ENCODE data around the gene HOGA1.

Gene HOGA1

DNA sequence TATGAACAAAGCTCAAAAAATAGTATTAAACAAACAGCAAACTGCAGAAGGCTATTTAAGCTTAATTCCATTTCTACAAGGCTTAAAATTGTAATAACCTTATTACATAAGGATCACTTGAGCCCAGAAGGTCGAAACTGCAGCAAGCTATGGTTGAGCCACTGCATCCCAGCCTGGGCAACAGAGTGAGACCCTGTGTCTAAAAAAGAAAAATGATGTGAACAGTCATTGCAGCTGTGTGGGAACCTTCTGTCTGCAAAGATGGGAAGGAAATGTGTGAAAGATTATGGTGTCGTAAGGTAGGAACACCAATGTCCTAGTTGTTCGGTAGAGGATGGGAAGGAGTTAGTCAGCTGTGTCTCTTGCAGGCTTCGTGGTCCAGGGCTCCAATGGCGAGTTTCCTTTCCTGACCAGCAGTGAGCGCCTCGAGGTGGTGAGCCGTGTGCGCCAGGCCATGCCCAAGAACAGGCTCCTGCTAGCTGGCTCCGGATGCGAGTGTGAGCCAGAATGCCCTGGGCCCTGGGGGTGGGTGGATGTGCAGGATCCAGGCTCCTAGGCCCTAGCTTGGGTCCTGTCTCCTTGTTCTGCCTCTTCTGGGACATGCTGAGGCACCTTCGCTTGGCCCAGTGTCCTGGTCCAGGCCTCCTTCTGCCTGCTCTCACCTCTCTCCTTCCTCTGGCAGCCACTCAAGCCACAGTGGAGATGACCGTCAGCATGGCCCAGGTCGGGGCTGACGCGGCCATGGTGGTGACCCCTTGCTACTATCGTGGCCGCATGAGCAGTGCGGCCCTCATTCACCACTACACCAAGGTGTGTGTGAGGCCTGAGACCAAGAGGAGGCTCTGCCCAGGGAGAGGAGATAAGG lies 14.4 kb downstream of the HOGA1 start:
- no peaks in the 10 kb centered on the region for H3K4me1 Mint-ChIP-seq
- H3K27me3 Mint-ChIP-seq: no peaks in the 10 kb centered on the region
- H3K9me3 Mint-ChIP-seq: no peaks in the 10 kb centered on the region
- no peak overlapping the region for H3K4me3 Mint-ChIP-seq
- no peak for DNase-seq (ENCODE audit: low spot score in 2 of 2)
- no peak overlapping the region for H3K27ac Mint-ChIP-seq
- no peak for ATAC-seq (ENCODE audit: low read depth)
- no peaks in the 10 kb centered on the region for H3K36me3 Mint-ChIP-seq

DNA sequence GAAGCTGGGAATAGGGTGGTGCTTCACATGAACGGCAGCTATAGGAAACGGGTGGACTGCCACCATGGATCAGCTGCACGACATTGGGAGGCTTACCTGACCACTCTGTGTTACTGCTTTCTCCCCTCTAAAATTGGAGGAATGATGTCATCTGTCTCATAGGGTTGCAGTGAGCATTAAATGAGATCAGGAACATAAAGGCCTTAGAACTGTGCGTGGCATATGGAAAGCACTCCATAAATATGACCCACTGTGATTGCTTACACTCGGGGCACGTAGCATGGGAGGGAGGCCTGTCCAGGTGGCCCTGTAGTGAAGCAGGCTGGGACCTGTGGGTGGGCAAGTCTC lies 15.1 kb downstream of the HOGA1 start:
- H3K4me3 Mint-ChIP-seq: no peak overlapping the region
- ATAC-seq (ENCODE audit: low read depth) (no peak), DNase-seq (ENCODE audit: low spot score in 2 of 2) (no peak)
- H3K4me1 Mint-ChIP-seq: no peaks in the 10 kb centered on the region
- H3K27ac Mint-ChIP-seq: no peak overlapping the region
- no peaks in the 10 kb centered on the region for H3K36me3 Mint-ChIP-seq
- H3K27me3 Mint-ChIP-seq: no peaks in the 10 kb centered on the region
- H3K9me3 Mint-ChIP-seq: no peaks in the 10 kb centered on the region

DNA sequence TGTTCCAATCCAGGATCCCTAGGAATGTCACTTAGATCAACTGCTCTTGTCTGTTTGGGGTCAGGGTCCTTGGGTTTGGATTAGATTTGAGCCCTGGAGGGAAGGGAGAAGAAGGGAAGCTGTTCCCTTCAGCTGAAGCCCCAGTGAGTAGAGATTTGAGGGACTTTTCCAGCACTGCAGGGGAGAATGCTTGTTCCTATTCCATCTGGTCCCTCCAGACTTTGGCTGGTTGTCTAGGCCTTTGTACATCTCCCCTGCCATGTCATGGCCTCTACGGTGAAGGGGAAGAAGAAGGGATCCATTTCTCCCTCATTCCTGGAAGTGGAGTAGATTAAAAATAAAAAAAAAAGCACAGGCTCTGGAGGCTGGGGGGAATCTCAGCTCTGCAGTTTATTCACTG lies 16.4 kb downstream of the HOGA1 start:
- Mint-ChIP-seq H3K4me3 (no peak overlapping the region), H3K36me3 (no peaks in the 10 kb centered on the region), H3K4me1 (no peaks in the 10 kb centered on the region), H3K9me3 (no peaks in the 10 kb centered on the region), H3K27me3 (no peaks in the 10 kb centered on the region), H3K27ac (no peak overlapping the region)
- no peak for ATAC-seq (ENCODE audit: low read depth)
- no peak for DNase-seq (ENCODE audit: low spot score in 2 of 2)

GRCh38 chr10:97601268-97602215 lies 17.4 kb downstream of the HOGA1 start:
- Mint-ChIP-seq H3K27ac (no peak overlapping the region), H3K4me3 (no peak overlapping the region), H3K4me1 (no peaks in the 10 kb centered on the region), H3K9me3 (no peaks in the 10 kb centered on the region), H3K27me3 (no peaks in the 10 kb centered on the region), H3K36me3 (no peaks in the 10 kb centered on the region)
- no peak for DNase-seq (ENCODE audit: low spot score in 2 of 2)
- ATAC-seq (ENCODE audit: low read depth): no peak

- H3K4me3 Mint-ChIP-seq: no peak overlapping the region
- ATAC-seq (ENCODE audit: low read depth) (no peak), DNase-seq (ENCODE audit: low spot score in 2 of 2) (no peak)
- H3K9me3 Mint-ChIP-seq: no peaks in the 10 kb centered on the region
- H3K27me3 Mint-ChIP-seq: peaks cover 3% of the 10 kb centered on the region
- H3K4me1 Mint-ChIP-seq: no peaks in the 10 kb centered on the region
- no peaks in the 10 kb centered on the region for H3K36me3 Mint-ChIP-seq
- H3K27ac Mint-ChIP-seq: no peak overlapping the region
These were observed 23.0 kb downstream of the HOGA1 start for GRCh38 chr10:97607095-97607636.

GRCh38 chr10:97608991-97609561 lies 24.9 kb downstream of the HOGA1 start:
- Mint-ChIP-seq H3K9me3 (no peaks in the 10 kb centered on the region), H3K4me1 (no peaks in the 10 kb centered on the region), H3K36me3 (no peaks in the 10 kb centered on the region), H3K27ac (no peak overlapping the region), H3K27me3 (peaks cover 3% of the 10 kb centered on the region), H3K4me3 (no peak overlapping the region)
- ATAC-seq (ENCODE audit: low read depth) (no peak), DNase-seq (ENCODE audit: low spot score in 2 of 2) (no peak)

DNA sequence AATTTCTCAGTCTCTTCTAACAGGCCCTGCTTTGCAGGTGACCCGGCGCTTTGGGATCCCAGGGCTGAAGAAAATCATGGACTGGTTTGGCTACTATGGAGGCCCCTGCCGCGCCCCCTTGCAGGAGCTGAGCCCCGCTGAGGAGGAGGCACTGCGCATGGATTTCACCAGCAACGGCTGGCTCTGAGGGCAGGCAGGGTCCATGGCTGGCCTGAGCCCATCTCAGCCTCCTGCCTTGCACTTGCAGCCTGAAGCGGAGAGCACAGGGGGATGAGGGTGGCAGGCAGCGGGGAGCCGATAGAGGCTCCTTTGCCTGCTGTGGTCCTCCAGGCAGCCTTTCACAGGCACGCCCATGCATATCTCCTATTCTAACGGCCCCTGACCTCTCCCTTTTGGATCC lies 27.3 kb downstream of the HOGA1 start:
- H3K27ac Mint-ChIP-seq: no peak overlapping the region
- H3K36me3 Mint-ChIP-seq: peaks cover under 1% of the 10 kb centered on the region
- DNase-seq (ENCODE audit: low spot score in 2 of 2): no peak
- ATAC-seq (ENCODE audit: low read depth): no peak
- H3K9me3 Mint-ChIP-seq: no peaks in the 10 kb centered on the region
- H3K4me1 Mint-ChIP-seq: no peaks in the 10 kb centered on the region
- no peak overlapping the region for H3K4me3 Mint-ChIP-seq
- H3K27me3 Mint-ChIP-seq: peaks cover 3% of the 10 kb centered on the region

- Mint-ChIP-seq H3K4me3 (no peak overlapping the region), H3K9me3 (no peaks in the 10 kb centered on the region), H3K27ac (no peak overlapping the region), H3K36me3 (peaks cover 4% of the 10 kb centered on the region), H3K4me1 (no peaks in the 10 kb centered on the region), H3K27me3 (no peaks in the 10 kb centered on the region)
- no peak for ATAC-seq (ENCODE audit: low read depth)
- no peak for DNase-seq (ENCODE audit: low spot score in 2 of 2)
These were observed 28.2 kb downstream of the HOGA1 start for GRCh38 chr10:97612386-97612785.

- no peak for DNase-seq (ENCODE audit: low spot score in 2 of 2)
- Mint-ChIP-seq H3K4me3 (no peak overlapping the region), H3K4me1 (no peaks in the 10 kb centered on the region), H3K27me3 (no peaks in the 10 kb centered on the region), H3K36me3 (peaks cover 4% of the 10 kb centered on the region), H3K9me3 (no peaks in the 10 kb centered on the region), H3K27ac (no peak overlapping the region)
- ATAC-seq (ENCODE audit: low read depth): no peak
These were observed 34.1 kb downstream of the HOGA1 start for GRCh38 chr10:97618285-97618684.

GRCh38 chr10:97618733-97619132 lies 34.5 kb downstream of the HOGA1 start:
- no peaks in the 10 kb centered on the region for H3K27me3 Mint-ChIP-seq
- no peak for DNase-seq (ENCODE audit: low spot score in 2 of 2)
- no peak overlapping the region for H3K27ac Mint-ChIP-seq
- no peaks in the 10 kb centered on the region for H3K4me1 Mint-ChIP-seq
- H3K36me3 Mint-ChIP-seq: peaks cover 4% of the 10 kb centered on the region
- no peak overlapping the region for H3K4me3 Mint-ChIP-seq
- no peaks in the 10 kb centered on the region for H3K9me3 Mint-ChIP-seq
- no peak for ATAC-seq (ENCODE audit: low read depth)

DNA sequence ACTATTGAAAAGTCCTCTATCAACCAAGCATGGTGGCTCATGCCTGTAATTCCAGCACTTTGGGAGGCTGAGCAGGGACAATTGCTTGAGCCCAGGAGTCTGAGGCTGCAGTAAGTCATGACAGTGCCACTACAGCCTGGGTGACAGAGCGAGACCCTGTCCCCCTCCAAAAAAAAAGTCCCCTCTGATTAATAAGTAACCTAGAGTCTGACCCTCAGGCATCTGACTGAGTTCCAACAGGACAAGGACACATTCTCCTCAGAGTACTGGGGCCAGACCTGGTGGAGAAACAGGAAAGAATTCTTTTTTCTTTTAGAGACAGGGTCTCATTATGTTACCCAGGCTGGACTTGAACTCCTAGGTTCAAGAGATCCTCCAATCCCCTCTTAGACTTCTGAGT lies 39.1 kb downstream of the HOGA1 start:
- H3K27me3 Mint-ChIP-seq: no peaks in the 10 kb centered on the region
- DNase-seq (ENCODE audit: low spot score in 2 of 2) (no peak), ATAC-seq (ENCODE audit: low read depth) (no peak)
- no peak overlapping the region for H3K27ac Mint-ChIP-seq
- no peaks in the 10 kb centered on the region for H3K4me1 Mint-ChIP-seq
- no peaks in the 10 kb centered on the region for H3K36me3 Mint-ChIP-seq
- H3K9me3 Mint-ChIP-seq: no peaks in the 10 kb centered on the region
- H3K4me3 Mint-ChIP-seq: no peak overlapping the region

- H3K9me3 Mint-ChIP-seq: no peaks in the 10 kb centered on the region
- no peaks in the 10 kb centered on the region for H3K27me3 Mint-ChIP-seq
- no peaks in the 10 kb centered on the region for H3K4me1 Mint-ChIP-seq
- H3K4me3 Mint-ChIP-seq: no peak overlapping the region
- no peak for DNase-seq (ENCODE audit: low spot score in 2 of 2)
- no peaks in the 10 kb centered on the region for H3K36me3 Mint-ChIP-seq
- no peak overlapping the region for H3K27ac Mint-ChIP-seq
- ATAC-seq (ENCODE audit: low read depth): no peak
These were observed 43.5 kb downstream of the HOGA1 start for GRCh38 chr10:97627731-97628130.

DNA sequence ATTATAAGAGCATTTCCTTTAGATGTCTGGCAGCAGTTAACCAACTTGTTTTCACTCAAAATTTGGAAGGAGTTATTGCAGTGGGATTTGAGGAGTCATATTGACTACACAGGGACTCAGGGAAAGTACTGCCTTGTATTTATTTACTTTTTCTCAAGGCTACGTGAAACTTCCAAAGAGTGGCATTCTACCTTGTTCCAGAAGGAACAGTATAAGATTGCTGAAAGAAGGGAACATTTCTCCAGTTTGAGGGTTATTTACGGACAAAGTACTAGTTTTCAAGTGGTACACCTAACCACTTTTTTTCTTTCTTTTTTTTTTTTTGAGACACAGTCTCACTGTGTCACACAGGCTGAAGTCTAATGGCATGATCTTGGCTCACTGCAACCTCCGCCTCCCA lies 44.0 kb downstream of the HOGA1 start:
- Mint-ChIP-seq H3K36me3 (no peaks in the 10 kb centered on the region), H3K4me1 (peaks cover 1% of the 10 kb centered on the region), H3K27me3 (no peaks in the 10 kb centered on the region), H3K9me3 (no peaks in the 10 kb centered on the region), H3K27ac (no peak overlapping the region), H3K4me3 (no peak overlapping the region)
- ATAC-seq (ENCODE audit: low read depth) (no peak), DNase-seq (ENCODE audit: low spot score in 2 of 2) (no peak)

DNA sequence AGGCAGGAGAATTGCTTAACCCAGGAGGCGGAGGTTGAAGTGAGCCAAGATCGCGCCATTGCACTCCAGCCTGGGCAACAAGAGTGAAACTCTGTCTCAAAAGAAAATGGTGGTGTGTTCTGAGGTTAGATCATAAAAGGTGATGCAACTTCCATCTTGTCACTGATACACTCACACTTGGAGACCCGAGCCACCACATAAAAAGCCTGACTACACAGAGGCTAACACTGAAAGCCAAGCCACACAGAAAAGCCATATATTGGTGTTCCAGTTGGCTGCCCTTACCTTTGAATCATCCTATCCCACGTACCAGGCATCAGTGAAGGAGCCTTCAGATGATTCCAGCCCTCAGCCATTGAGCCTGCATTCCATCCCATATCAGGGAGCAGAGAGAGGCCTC lies 45.1 kb downstream of the HOGA1 start:
- H3K27ac Mint-ChIP-seq: no peak overlapping the region
- DNase-seq (ENCODE audit: low spot score in 2 of 2) (no peak), ATAC-seq (ENCODE audit: low read depth) (no peak)
- H3K27me3 Mint-ChIP-seq: no peaks in the 10 kb centered on the region
- no peak overlapping the region for H3K4me3 Mint-ChIP-seq
- H3K9me3 Mint-ChIP-seq: no peaks in the 10 kb centered on the region
- H3K36me3 Mint-ChIP-seq: no peaks in the 10 kb centered on the region
- H3K4me1 Mint-ChIP-seq: peaks cover 3% of the 10 kb centered on the region
